T-helper 1 cell treated with Interleukin-12 subunit alpha and Interleukin-12 subunit beta and Interleukin-4 antibody, amounts not matched to agents 30 μg/mL and 1 μg/mL, for 36 hours (primary cell): ENCODE measurements around the gene PAPLN.

ENCODE experiments used
- H3K27ac Mint-ChIP-seq: one replicate; pipeline ENCODE4 v1.8.0; 2021; ENCODE audit warnings: mild to moderate bottlenecking, mixed read lengths
- H3K27me3 Mint-ChIP-seq: one replicate; pipeline ENCODE4 v1.8.0; 2021; ENCODE audit warnings: low read depth, mixed read lengths
- H3K36me3 Mint-ChIP-seq: one replicate; pipeline ENCODE4 v1.8.0; 2021; ENCODE audit warnings: low read depth, mixed read lengths
- H3K4me1 Mint-ChIP-seq: one replicate; pipeline ENCODE4 v1.8.0; 2021; ENCODE audit warnings: low read depth, mixed read lengths
- H3K4me3 Mint-ChIP-seq: one replicate; pipeline ENCODE4 v1.8.0; 2021; ENCODE audit warnings: mild to moderate bottlenecking, moderate library complexity, mixed read lengths
- H3K9me3 Mint-ChIP-seq: one replicate; pipeline ENCODE4 v1.8.0; 2021; ENCODE audit warnings: mixed read lengths

PAPLN gene

GRCh38 chr14:73272393-73272792, 35.1 kb downstream of the PAPLN start:
- no peaks in the 10 kb centered on the region for H3K9me3 Mint-ChIP-seq
- peaks cover 25% of the 10 kb centered on the region for H3K36me3 Mint-ChIP-seq
- H3K4me1 Mint-ChIP-seq = peaks cover 5% of the 10 kb centered on the region
- H3K27ac Mint-ChIP-seq = no peak overlapping the region
- H3K27me3 Mint-ChIP-seq = peaks cover 22% of the 10 kb centered on the region
- no peak overlapping the region for H3K4me3 Mint-ChIP-seq

GRCh38 chr14:73273799-73274198, 36.5 kb downstream of the PAPLN start:
- peaks cover 22% of the 10 kb centered on the region for H3K27me3 Mint-ChIP-seq
- no peaks in the 10 kb centered on the region for H3K9me3 Mint-ChIP-seq
- peaks cover 5% of the 10 kb centered on the region for H3K4me1 Mint-ChIP-seq
- no peak overlapping the region for H3K27ac Mint-ChIP-seq
- H3K4me3 Mint-ChIP-seq = no peak overlapping the region
- H3K36me3 Mint-ChIP-seq = peaks cover 25% of the 10 kb centered on the region

- H3K27me3 Mint-ChIP-seq = no peaks in the 10 kb centered on the region
- peaks cover under 1% of the 10 kb centered on the region for H3K4me1 Mint-ChIP-seq
- H3K9me3 Mint-ChIP-seq = no peaks in the 10 kb centered on the region
- H3K36me3 Mint-ChIP-seq = peaks cover 29% of the 10 kb centered on the region
- H3K4me3 Mint-ChIP-seq = no peak overlapping the region
- H3K27ac Mint-ChIP-seq = no peak overlapping the region
Measured at GRCh38 chr14:73276836-73277235, 39.5 kb downstream of the PAPLN start.

GRCh38 chr14:73277376-73277775, 40.1 kb downstream of the PAPLN start:
- H3K27ac Mint-ChIP-seq = no peak overlapping the region
- no peaks in the 10 kb centered on the region for H3K27me3 Mint-ChIP-seq
- peaks cover 2% of the 10 kb centered on the region for H3K4me1 Mint-ChIP-seq
- no peaks in the 10 kb centered on the region for H3K9me3 Mint-ChIP-seq
- H3K36me3 Mint-ChIP-seq = peaks cover 31% of the 10 kb centered on the region
- no peak overlapping the region for H3K4me3 Mint-ChIP-seq

GRCh38 chr14:73280903-73281302, 43.6 kb downstream of the PAPLN start:
- Mint-ChIP-seq H3K27me3 (no peaks in the 10 kb centered on the region), H3K36me3 (peaks cover 34% of the 10 kb centered on the region), H3K4me1 (peaks cover 6% of the 10 kb centered on the region), H3K4me3 (no peak overlapping the region), H3K27ac (no peak overlapping the region), H3K9me3 (no peaks in the 10 kb centered on the region)

GRCh38 chr14:73283608-73284379, 46.5 kb downstream of the PAPLN start:
- Mint-ChIP-seq H3K9me3 (no peaks in the 10 kb centered on the region), H3K27me3 (no peaks in the 10 kb centered on the region), H3K27ac (no peak overlapping the region), H3K36me3 (peaks cover 25% of the 10 kb centered on the region), H3K4me3 (no peak overlapping the region), H3K4me1 (peaks cover 6% of the 10 kb centered on the region)

- no peak overlapping the region for H3K27ac Mint-ChIP-seq
- H3K4me3 Mint-ChIP-seq = no peak overlapping the region
- no peaks in the 10 kb centered on the region for H3K27me3 Mint-ChIP-seq
- peaks cover 22% of the 10 kb centered on the region for H3K4me1 Mint-ChIP-seq
- peaks cover 20% of the 10 kb centered on the region for H3K36me3 Mint-ChIP-seq
- no peaks in the 10 kb centered on the region for H3K9me3 Mint-ChIP-seq
Measured at GRCh38 chr14:73285979-73286378, 48.7 kb downstream of the PAPLN start.

DNA sequence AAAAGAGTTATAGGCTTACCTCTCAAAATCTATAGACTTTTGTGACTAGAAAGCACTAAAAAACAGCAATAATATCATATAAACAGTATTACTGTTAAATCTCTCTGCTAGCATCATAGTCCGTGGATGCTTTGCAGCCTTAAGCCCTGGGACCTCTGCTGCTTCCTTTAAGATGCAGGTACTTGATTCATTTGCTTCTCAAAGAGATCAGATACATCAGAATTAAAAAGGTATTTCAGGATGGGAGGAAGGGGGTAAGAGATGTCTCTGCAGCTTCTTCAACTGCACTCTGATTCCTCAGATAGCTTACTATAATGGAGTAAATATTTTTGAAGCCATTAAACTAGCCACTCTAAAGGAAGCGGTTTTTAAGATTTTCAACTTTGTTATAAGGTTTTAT, 49.3 kb downstream of the PAPLN start:
- Mint-ChIP-seq H3K27ac (no peak overlapping the region), H3K27me3 (no peaks in the 10 kb centered on the region), H3K9me3 (no peaks in the 10 kb centered on the region), H3K4me1 (peaks cover 22% of the 10 kb centered on the region), H3K36me3 (peaks cover 20% of the 10 kb centered on the region), H3K4me3 (no peak overlapping the region)

DNA sequence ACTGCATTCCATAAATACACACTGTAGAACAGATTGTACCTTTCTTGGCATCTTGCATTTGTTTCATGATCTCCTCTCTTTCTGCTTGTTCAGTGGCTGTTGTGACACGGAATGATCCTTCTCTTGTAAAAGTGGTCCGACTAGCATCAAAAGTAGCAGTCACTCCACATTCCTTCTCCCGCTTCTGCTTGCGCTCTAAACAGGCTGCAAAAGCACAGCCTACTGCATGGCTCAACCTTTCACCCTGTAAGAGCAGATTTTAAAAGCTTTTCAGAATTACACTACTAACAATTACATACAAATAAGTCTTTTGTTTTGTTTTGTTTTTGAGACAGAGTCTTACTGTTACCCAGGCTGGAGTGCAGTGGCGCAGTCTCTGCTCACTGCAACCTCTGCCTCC, 49.8 kb downstream of the PAPLN start:
- Mint-ChIP-seq H3K4me3 (no peak overlapping the region), H3K9me3 (no peaks in the 10 kb centered on the region), H3K27me3 (no peaks in the 10 kb centered on the region), H3K4me1 (peaks cover 25% of the 10 kb centered on the region), H3K36me3 (peaks cover 19% of the 10 kb centered on the region), H3K27ac (no peak overlapping the region)

- Mint-ChIP-seq H3K9me3 (no peaks in the 10 kb centered on the region), H3K36me3 (peaks cover 20% of the 10 kb centered on the region), H3K27ac (no peak overlapping the region), H3K4me3 (no peak overlapping the region), H3K4me1 (peaks cover 22% of the 10 kb centered on the region), H3K27me3 (no peaks in the 10 kb centered on the region)
Measured at GRCh38 chr14:73289308-73289707, 52.0 kb downstream of the PAPLN start.

GRCh38 chr14:73289729-73290128, 52.4 kb downstream of the PAPLN start:
- Mint-ChIP-seq H3K36me3 (peaks cover 19% of the 10 kb centered on the region), H3K4me1 (peaks cover 22% of the 10 kb centered on the region), H3K4me3 (no peak overlapping the region), H3K9me3 (no peaks in the 10 kb centered on the region), H3K27me3 (no peaks in the 10 kb centered on the region), H3K27ac (no peak overlapping the region)

- Mint-ChIP-seq H3K4me3 (no peak overlapping the region), H3K9me3 (no peaks in the 10 kb centered on the region), H3K27ac (peak overlapping the region; percentile 19), H3K27me3 (no peaks in the 10 kb centered on the region), H3K4me1 (peaks cover 22% of the 10 kb centered on the region), H3K36me3 (peaks cover 19% of the 10 kb centered on the region)
Measured at GRCh38 chr14:73290279-73290678, 53.0 kb downstream of the PAPLN start.

- no peaks in the 10 kb centered on the region for H3K27me3 Mint-ChIP-seq
- peaks cover 14% of the 10 kb centered on the region for H3K36me3 Mint-ChIP-seq
- H3K27ac Mint-ChIP-seq = no peak overlapping the region
- H3K4me3 Mint-ChIP-seq = no peak overlapping the region
- peaks cover 19% of the 10 kb centered on the region for H3K4me1 Mint-ChIP-seq
- H3K9me3 Mint-ChIP-seq = no peaks in the 10 kb centered on the region
Measured at GRCh38 chr14:73293782-73294781, 56.8 kb downstream of the PAPLN start.

GRCh38 chr14:73295198-73295796, 58.0 kb downstream of the PAPLN start:
- Mint-ChIP-seq H3K27ac (no peak overlapping the region), H3K9me3 (no peaks in the 10 kb centered on the region), H3K27me3 (no peaks in the 10 kb centered on the region), H3K36me3 (peaks cover 14% of the 10 kb centered on the region), H3K4me3 (no peak overlapping the region), H3K4me1 (peaks cover 9% of the 10 kb centered on the region)
